ENCODE data around the gene TRPT1.
"Not testable (repeated sequence)": the region's sequence is repeated elsewhere in the genome, so short reads cannot be mapped to it uniquely, and the experiment has no call there.

The TRPT1 gene

GRCh38 chr11:64258356-64258755 is 32.4 kb upstream of the TRPT1 start:
- no peak for FAIRE-seq

GRCh38 chr11:64256300-64256699 is 30.3 kb upstream of the TRPT1 start:
- FAIRE-seq: no peak

GRCh38 chr11:64255135-64256128 is 29.4 kb upstream of the TRPT1 start:
- FAIRE-seq: no peak

GRCh38 chr11:64254326-64254725 is 28.3 kb upstream of the TRPT1 start:
- no peak for FAIRE-seq

- FAIRE-seq: no peak
These were observed 27.5 kb upstream of the TRPT1 start for GRCh38 chr11:64253481-64253880.

- no peak for FAIRE-seq
These were observed 27.1 kb upstream of the TRPT1 start for GRCh38 chr11:64253043-64253442.

- no peak for FAIRE-seq
These were observed 26.3 kb upstream of the TRPT1 start for GRCh38 chr11:64252003-64252872.

GRCh38 chr11:64251753-64252002 is 25.7 kb upstream of the TRPT1 start:
- FAIRE-seq: no peak

- FAIRE-seq: no peak
These were observed 25.2 kb upstream of the TRPT1 start, which contains the start of gene PLCB3 for GRCh38 chr11:64251016-64251752. Gene PLCB3 (plus strand): TSS chr11:64251530. CDS start chr11:64251650, 120 bp downstream.

- no peak for FAIRE-seq
These were observed 24.5 kb upstream of the TRPT1 start for GRCh38 chr11:64250415-64251015.

GRCh38 chr11:64249563-64250414 is 23.8 kb upstream of the TRPT1 start:
- no peak for FAIRE-seq

- FAIRE-seq: no peak
These were observed 23.1 kb upstream of the TRPT1 start for GRCh38 chr11:64249038-64249437.

- FAIRE-seq: no peak
These were observed 22.6 kb upstream of the TRPT1 start for GRCh38 chr11:64248578-64248977.

GRCh38 chr11:64247729-64248531 is 21.9 kb upstream of the TRPT1 start:
- FAIRE-seq: no peak

GRCh38 chr11:64246871-64247728 is 21.1 kb upstream of the TRPT1 start, which contains the start of gene PPP1R14B:
Gene PPP1R14B (minus strand): TSS chr11:64246943. CDS start chr11:64246673, 270 bp downstream.
- no peak for FAIRE-seq

GRCh38 chr11:64246621-64246870 is 20.6 kb upstream of the TRPT1 start:
- not testable (repeated sequence) for FAIRE-seq

GRCh38 chr11:64245797-64246620 is 20.0 kb upstream of the TRPT1 start:
- FAIRE-seq: no peak

- no peak for FAIRE-seq
These were observed 19.4 kb upstream of the TRPT1 start for GRCh38 chr11:64245401-64245796.

GRCh38 chr11:64244966-64245365 is 19.0 kb upstream of the TRPT1 start:
- FAIRE-seq: no peak

Data from endometrium (tissue), 2 donors.